HG03064 (cell line): ENCODE results near the gene FGG.

Experiments
- ATAC-seq: cut with Tn5 transposase; IDR thresholded peaks from one replicate; pipeline ENCODE4 v1.9.1; 2021; ENCODE audit warnings: low read depth; ENCODE audit not compliant: unreplicated experiment

Gene FGG

GRCh38 chr4:154588198-154588597 lies 24.3 kb downstream of the FGG start:
- no peak for ATAC-seq

DNA sequence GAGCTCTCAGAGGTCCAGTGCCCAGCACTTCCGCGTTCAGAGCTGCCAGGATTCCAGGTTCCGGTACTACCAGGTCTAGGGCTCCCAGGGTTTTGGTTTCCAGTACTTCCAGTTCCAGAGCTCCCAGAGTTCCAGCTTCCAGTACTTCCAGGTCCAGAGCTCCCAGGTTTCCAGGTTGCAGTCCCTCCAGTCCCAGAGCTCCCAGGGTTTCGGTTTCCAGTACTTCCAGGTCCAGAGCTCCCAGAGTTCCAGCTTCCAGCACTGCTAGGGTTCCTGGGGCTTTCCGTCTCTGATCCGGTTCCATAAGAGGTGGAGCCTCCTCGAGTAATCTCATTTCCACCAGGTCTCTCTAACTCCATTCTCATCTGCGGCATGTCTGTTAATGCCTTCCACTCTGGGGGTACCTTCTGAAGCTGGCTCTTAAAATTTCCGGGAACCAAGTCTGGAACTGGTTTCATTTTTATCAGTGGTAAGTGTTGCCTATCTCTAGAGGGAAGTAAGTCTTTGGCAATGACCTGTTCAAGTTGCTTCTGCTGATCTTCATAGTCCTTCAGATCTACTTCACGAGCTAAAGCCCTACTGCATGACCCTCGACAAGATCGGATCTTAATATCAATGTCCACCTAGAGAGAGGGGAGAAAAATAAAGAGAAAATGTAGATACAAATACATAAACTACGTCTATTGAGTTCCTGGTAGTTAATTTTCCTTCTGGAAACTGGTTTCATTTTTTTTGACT lies 26.0 kb downstream of the FGG start:
- ATAC-seq = no peak

- ATAC-seq = no peak
These were observed 27.0 kb downstream of the FGG start for GRCh38 chr4:154585369-154586018.

DNA sequence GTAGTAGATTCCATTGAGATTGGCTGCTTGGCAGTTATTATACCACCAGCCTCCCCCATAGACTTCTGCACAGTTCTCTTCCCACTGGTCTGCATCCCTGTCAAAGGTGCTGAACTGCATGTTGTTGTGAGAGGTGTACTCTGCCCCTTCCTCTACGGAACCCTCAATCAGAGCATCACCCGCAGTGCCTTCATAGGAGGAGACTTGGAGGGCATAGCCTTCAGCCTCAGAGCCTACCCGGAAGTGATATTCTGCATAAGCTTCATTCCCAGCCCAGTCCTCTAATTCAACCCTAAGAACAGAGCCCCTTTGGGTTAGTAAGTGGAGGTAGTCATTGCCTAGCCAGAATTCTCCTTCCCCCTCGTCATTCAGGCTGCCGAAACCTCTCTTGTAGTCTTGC lies 28.2 kb downstream of the FGG start:
- no peak for ATAC-seq

DNA sequence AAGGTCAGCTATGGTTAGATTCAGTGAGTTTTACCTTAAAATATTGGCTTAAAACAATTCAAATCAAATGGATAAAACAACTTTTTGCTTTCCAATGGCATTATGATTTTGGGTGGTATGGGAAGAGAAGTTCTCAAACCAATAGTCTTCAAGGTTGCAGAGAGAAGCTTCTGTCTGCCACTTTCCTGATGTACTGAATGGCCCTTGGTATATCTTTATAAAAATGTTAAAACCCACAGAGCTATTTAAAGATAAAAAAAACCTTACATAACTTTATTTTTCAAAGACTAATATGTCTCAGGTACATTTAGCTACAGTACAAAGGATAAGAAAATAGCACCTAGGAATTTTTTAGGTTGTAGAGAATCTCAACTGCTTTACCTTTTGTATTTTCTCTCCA lies 28.8 kb downstream of the FGG start:
- ATAC-seq = no peak

DNA sequence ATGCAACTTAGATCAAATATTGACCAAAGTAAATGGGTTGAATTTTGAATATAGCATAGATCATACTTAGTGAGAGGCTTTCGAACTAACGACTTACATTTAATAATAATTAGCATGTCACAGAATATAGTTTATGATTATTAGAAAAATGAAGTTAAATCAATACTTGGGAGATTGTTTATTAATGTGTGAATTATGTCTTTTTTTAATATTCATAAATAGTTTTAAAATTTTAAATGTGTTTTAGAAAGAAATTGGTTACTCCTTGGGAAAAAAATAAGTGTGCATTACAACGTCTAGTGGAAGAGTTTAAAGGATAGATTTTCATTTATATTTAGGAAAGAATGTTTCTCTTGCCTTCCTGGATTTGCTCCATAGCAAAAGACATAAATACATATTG lies 29.2 kb downstream of the FGG start:
- ATAC-seq = no peak

DNA sequence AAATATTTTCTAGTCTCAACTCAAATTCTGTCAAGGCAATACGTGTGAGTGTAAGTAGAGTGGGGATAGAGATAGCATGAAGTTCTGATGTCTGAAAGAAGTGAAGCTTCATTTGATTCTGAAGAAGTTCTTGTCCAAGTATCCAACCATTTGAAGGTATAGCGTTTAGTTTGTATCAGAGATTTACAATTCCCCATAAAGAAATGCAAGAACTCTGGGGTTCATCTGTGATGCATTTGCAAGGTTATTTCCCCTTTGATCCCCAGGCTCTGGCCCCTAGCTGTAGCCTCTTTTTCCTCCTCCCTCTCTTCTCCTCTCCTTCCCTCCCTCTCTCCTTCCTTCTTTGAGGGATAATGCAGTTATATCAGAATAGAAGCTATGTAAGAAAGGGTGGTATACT lies 29.7 kb downstream of the FGG start:
- no peak for ATAC-seq

GRCh38 chr4:154579927-154580326 lies 32.5 kb downstream of the FGG start:
- ATAC-seq = no peak

- no peak for ATAC-seq
These were observed 33.5 kb downstream of the FGG start for GRCh38 chr4:154578919-154579318.

- no peak for ATAC-seq
These were observed 35.1 kb downstream of the FGG start for GRCh38 chr4:154577324-154577723.

DNA sequence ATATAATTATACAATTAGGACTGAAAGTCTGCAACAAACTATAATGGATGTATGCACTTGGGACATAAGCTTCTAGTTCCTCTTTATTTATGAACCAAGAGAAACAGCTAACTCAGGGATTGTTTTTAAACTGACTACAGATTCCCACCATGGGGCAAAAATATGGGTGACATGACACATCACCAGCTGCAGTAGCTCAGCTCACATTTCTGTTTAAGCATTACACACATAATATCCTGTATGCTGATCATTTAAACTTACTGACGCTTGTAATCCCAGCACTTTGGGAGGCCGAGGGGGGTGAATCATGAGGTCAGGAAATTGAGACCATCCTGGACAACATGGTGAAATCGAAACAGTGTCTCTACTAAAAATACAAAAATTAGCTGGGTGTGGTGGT lies 38.1 kb downstream of the FGG start:
- ATAC-seq = no peak

- ATAC-seq = no peak
These were observed 39.1 kb downstream of the FGG start for GRCh38 chr4:154573190-154573870.

DNA sequence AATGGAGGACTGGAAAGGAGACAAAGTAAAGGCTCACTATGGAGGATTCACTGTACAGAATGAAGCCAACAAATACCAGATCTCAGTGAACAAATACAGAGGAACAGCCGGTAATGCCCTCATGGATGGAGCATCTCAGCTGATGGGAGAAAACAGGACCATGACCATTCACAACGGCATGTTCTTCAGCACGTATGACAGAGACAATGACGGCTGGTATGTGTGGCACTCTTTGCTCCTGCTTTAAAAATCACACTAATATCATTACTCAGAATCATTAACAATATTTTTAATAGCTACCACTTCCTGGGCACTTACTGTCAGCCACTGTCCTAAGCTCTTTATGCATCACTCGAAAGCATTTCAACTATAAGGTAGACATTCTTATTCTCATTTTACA lies 42.9 kb downstream of the FGG start:
- no peak for ATAC-seq

DNA sequence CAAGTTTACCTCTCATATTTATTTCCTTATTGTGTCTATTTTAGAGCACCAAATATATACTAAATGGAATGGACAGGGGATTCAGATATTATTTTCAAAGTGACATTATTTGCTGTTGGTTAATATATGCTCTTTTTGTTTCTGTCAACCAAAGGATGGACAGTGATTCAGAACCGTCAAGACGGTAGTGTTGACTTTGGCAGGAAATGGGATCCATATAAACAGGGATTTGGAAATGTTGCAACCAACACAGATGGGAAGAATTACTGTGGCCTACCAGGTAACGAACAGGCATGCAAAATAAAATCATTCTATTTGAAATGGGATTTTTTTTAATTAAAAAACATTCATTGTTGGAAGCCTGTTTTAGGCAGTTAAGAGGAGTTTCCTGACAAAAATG lies 43.4 kb downstream of the FGG start:
- no peak for ATAC-seq

GRCh38 chr4:154566639-154567204 lies 45.7 kb downstream of the FGG start:
- no peak for ATAC-seq

- ATAC-seq = no peak
These were observed 46.8 kb downstream of the FGG start for GRCh38 chr4:154565704-154566103.

DNA sequence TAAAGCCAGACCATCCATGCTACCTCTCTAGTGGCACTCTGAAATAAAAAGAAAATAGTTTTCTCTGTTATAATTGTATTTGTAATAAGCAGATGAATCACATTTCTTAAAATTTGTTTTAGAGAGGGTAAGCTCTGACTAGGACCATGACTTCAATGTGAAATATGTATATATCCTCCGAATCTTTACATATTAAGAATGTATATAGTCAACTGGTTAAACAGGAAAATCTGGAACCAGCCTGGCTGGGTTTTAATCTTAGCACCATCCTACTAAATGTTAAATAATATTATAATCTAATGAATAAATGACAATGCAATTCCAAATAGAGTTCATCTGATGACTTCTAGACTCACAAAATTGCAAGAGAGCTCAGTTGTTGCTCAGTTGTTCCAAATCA lies 48.1 kb downstream of the FGG start:
- ATAC-seq = no peak

- ATAC-seq = no peak
These were observed 49.7 kb downstream of the FGG start, which contains the start of gene FGB for GRCh38 chr4:154562697-154563254. Gene FGB (plus strand): TSS chr4:154563011. CDS start chr4:154563019, 8 bp downstream.

- ATAC-seq = no peak
These were observed 51.6 kb downstream of the FGG start for GRCh38 chr4:154560824-154561231.

GRCh38 chr4:154560419-154560801 lies 52.0 kb downstream of the FGG start:
- ATAC-seq = no peak
